Activated naive CD4-positive, alpha-beta T cell treated with anti-CD3 and anti-CD28 coated beads, Interleukin-2, amount 50 U/mL, for 16 hours (primary cell): ENCODE data around the gene MSI2.

Experiments
- DNase-seq: peaks from one replicate; pipeline ENCODE4 v3.0.0-alpha.2; 2020

The MSI2 gene

GRCh38 chr17:57247261-57247660, 9.1 kb upstream of the MSI2 start:
- DNase-seq: no peak

GRCh38 chr17:57247913-57248312, 8.4 kb upstream of the MSI2 start:
- DNase-seq: no peak

- no peak for DNase-seq
These were observed 6.8 kb upstream of the MSI2 start for GRCh38 chr17:57249520-57249919.

GRCh38 chr17:57251211-57251787, 5.0 kb upstream of the MSI2 start:
- DNase-seq: no peak

- DNase-seq: no peak
These were observed 2.8 kb upstream of the MSI2 start for GRCh38 chr17:57253362-57254065.

- DNase-seq: no peak
These were observed 1.0 kb upstream of the MSI2 start for GRCh38 chr17:57255182-57255775.

- peak; percentile 58 for DNase-seq
These were observed 387 bp downstream of the MSI2 start for GRCh38 chr17:57256708-57257112.

- peak; percentile 30 for DNase-seq
These were observed 1.0 kb downstream of the MSI2 start for GRCh38 chr17:57257195-57257894.

GRCh38 chr17:57257895-57258851, 1.9 kb downstream of the MSI2 start:
- no peak for DNase-seq

- DNase-seq: no peak
These were observed 3.0 kb downstream of the MSI2 start for GRCh38 chr17:57259306-57259705.

GRCh38 chr17:57259817-57260216, 3.5 kb downstream of the MSI2 start:
- no peak for DNase-seq

GRCh38 chr17:57260325-57261083, 4.2 kb downstream of the MSI2 start:
- no peak for DNase-seq

GRCh38 chr17:57261084-57261461, 4.8 kb downstream of the MSI2 start:
- DNase-seq: no peak

GRCh38 chr17:57262557-57262956, 6.2 kb downstream of the MSI2 start:
- DNase-seq: no peak

- no peak for DNase-seq
These were observed 7.9 kb downstream of the MSI2 start for GRCh38 chr17:57264250-57264649.

- DNase-seq: no peak
These were observed 8.5 kb downstream of the MSI2 start for GRCh38 chr17:57264776-57265175.

- no peak for DNase-seq
These were observed 10.6 kb downstream of the MSI2 start for GRCh38 chr17:57266902-57267311.

- DNase-seq: no peak
These were observed 11.9 kb downstream of the MSI2 start for GRCh38 chr17:57268181-57268580.

- no peak for DNase-seq
These were observed 12.7 kb downstream of the MSI2 start for GRCh38 chr17:57269052-57269451.

GRCh38 chr17:57269598-57270255, 13.4 kb downstream of the MSI2 start:
- DNase-seq: no peak

GRCh38 chr17:57270801-57271245, 14.5 kb downstream of the MSI2 start:
- no peak for DNase-seq
